ENCODE data around the gene TSPAN18. TPM values are rescaled to one million over a fixed set of nuclear protein-coding genes. Genes with fewer than 3 reads are reported as not detected.

Gene TSPAN18
- total and polyA plus RNA-seq, 2 experiments from 2014 or later, result 0.20 to 0.54 TPM

- H3K9me3 ChIP-seq (ENCODE audit: low read depth), result no peaks in the 10 kb centered on the region
- H2AFZ ChIP-seq, result no peak overlapping the region
- H3K36me3 ChIP-seq (ENCODE audit: low read depth), result no peaks in the 10 kb centered on the region
- H4K20me1 ChIP-seq (ENCODE audit: insufficient read depth), result no peaks in the 10 kb centered on the region
- no peak overlapping the region for H3K9ac ChIP-seq
- H3F3A ChIP-seq (ENCODE audit: insufficient read depth), result no peaks in the 10 kb centered on the region
- TF ChIP-seq EZH2 (IDR thresholded peaks at IDR 0.05; ENCODE audit: insufficient read depth, poor library complexity, severe bottlenecking) (no peak), EZH2phosphoT487 (IDR thresholded peaks at IDR 0.05; ENCODE audit: insufficient read depth, low read depth) (no peak)
- in situ Hi-C loops (cut with MboI), result loop anchor here (25.0 kb wide), 1 partner anchor 626 kb away; no protein-coding TSS in a partner anchor
- no peak overlapping the region for H3K4me3 ChIP-seq
- no peaks in the 10 kb centered on the region for H3K79me2 ChIP-seq (ENCODE audit: insufficient read depth)
- no peak overlapping the region for H3K27ac ChIP-seq
- H3K27me3 ChIP-seq (replicated peaks; ENCODE audit: insufficient read depth), result 0 out of 2 replicates have a peak, but pooled peaks cover 4% of the 10 kb centered on the region
- H3K4me2 ChIP-seq (ENCODE audit: unreplicated experiment), result no peak overlapping the region
- no peaks in the 10 kb centered on the region for H3K9me2 ChIP-seq (ENCODE audit: insufficient read depth)
- H3K4me1 ChIP-seq (ENCODE audit: insufficient read depth), result no peaks in the 10 kb centered on the region
- DNase-seq, result no peak
Measured at GRCh38 chr11:44913502-44913901, 186.7 kb downstream of the TSPAN18 start.

- WGBS, 2 experiments (ENCODE audit: low coverage in 1 of 2, low lambda C conversion rate in 2 of 2, missing lambda C conversion rate in 2 of 2), result 84 to 91% methylated on average over 2 of the region's 2 CpGs
- H4K20me1 ChIP-seq (ENCODE audit: insufficient read depth), result no peaks in the 10 kb centered on the region
- TF ChIP-seq EZH2phosphoT487 (IDR thresholded peaks at IDR 0.05; ENCODE audit: insufficient read depth, low read depth) (no peak), EZH2 (IDR thresholded peaks at IDR 0.05; ENCODE audit: insufficient read depth, poor library complexity, severe bottlenecking) (no peak)
- no peaks in the 10 kb centered on the region for H3F3A ChIP-seq (ENCODE audit: insufficient read depth)
- H3K9me2 ChIP-seq (ENCODE audit: insufficient read depth), result no peaks in the 10 kb centered on the region
- H3K4me1 ChIP-seq (ENCODE audit: insufficient read depth), result no peaks in the 10 kb centered on the region
- no peaks in the 10 kb centered on the region for H3K27me3 ChIP-seq (replicated peaks; ENCODE audit: insufficient read depth)
- no peaks in the 10 kb centered on the region for H3K9me3 ChIP-seq (ENCODE audit: low read depth)
- no peak overlapping the region for H3K4me3 ChIP-seq
- no peaks in the 10 kb centered on the region for H3K36me3 ChIP-seq (ENCODE audit: low read depth)
- no peaks in the 10 kb centered on the region for H3K79me2 ChIP-seq (ENCODE audit: insufficient read depth)
- in situ Hi-C loops (cut with MboI), result loop anchor here (25.0 kb wide), 1 partner anchor 627 kb away; no protein-coding TSS in a partner anchor
- no peak overlapping the region for H3K27ac ChIP-seq
- H3K9ac ChIP-seq, result no peak overlapping the region
- no peak for DNase-seq
- no peak overlapping the region for H3K4me2 ChIP-seq (ENCODE audit: unreplicated experiment)
- H2AFZ ChIP-seq, result no peak overlapping the region
Measured at GRCh38 chr11:44914105-44914504, 187.3 kb downstream of the TSPAN18 start.

GRCh38 chr11:44915004-44915403 lies 188.2 kb downstream of the TSPAN18 start:
- no peaks in the 10 kb centered on the region for H4K20me1 ChIP-seq (ENCODE audit: insufficient read depth)
- H3K9me2 ChIP-seq (ENCODE audit: insufficient read depth), result no peaks in the 10 kb centered on the region
- no peak overlapping the region for H3K27ac ChIP-seq
- H3K27me3 ChIP-seq (replicated peaks; ENCODE audit: insufficient read depth), result 0 out of 2 replicates have a peak, but pooled peaks cover 3% of the 10 kb centered on the region
- no peaks in the 10 kb centered on the region for H3K79me2 ChIP-seq (ENCODE audit: insufficient read depth)
- TF ChIP-seq EZH2phosphoT487 (IDR thresholded peaks at IDR 0.05; ENCODE audit: insufficient read depth, low read depth), result no peak
- TF ChIP-seq EZH2 (IDR thresholded peaks at IDR 0.05; ENCODE audit: insufficient read depth, poor library complexity, severe bottlenecking), result no peak
- no peak for DNase-seq
- 80 to 81% methylated on average over 7 to 10 of the region's 10 CpGs for WGBS, 2 experiments (ENCODE audit: low coverage in 1 of 2, low lambda C conversion rate in 2 of 2, missing lambda C conversion rate in 2 of 2)
- H2AFZ ChIP-seq, result no peak overlapping the region
- in situ Hi-C loops (cut with MboI), result loop anchor here (25.0 kb wide), 1 partner anchor 628 kb away; no protein-coding TSS in a partner anchor
- no peak overlapping the region for H3K9ac ChIP-seq
- no peaks in the 10 kb centered on the region for H3K9me3 ChIP-seq (ENCODE audit: low read depth)
- no peaks in the 10 kb centered on the region for H3F3A ChIP-seq (ENCODE audit: insufficient read depth)
- no peak overlapping the region for H3K4me2 ChIP-seq (ENCODE audit: unreplicated experiment)
- no peak overlapping the region for H3K4me3 ChIP-seq
- no peaks in the 10 kb centered on the region for H3K4me1 ChIP-seq (ENCODE audit: insufficient read depth)
- H3K36me3 ChIP-seq (ENCODE audit: low read depth), result no peaks in the 10 kb centered on the region

- WGBS, 2 experiments (ENCODE audit: low coverage in 1 of 2, low lambda C conversion rate in 2 of 2, missing lambda C conversion rate in 2 of 2), result 88 to 90% methylated on average over 10 of the region's 10 CpGs
- H3K9ac ChIP-seq, result no peak overlapping the region
- H3K27me3 ChIP-seq (replicated peaks; ENCODE audit: insufficient read depth), result 0 out of 2 replicates have a peak, but pooled peaks cover 3% of the 10 kb centered on the region
- TF ChIP-seq EZH2phosphoT487 (IDR thresholded peaks at IDR 0.05; ENCODE audit: insufficient read depth, low read depth) (no peak), EZH2 (IDR thresholded peaks at IDR 0.05; ENCODE audit: insufficient read depth, poor library complexity, severe bottlenecking) (no peak)
- no peaks in the 10 kb centered on the region for H3F3A ChIP-seq (ENCODE audit: insufficient read depth)
- no peaks in the 10 kb centered on the region for H3K9me2 ChIP-seq (ENCODE audit: insufficient read depth)
- no peak for DNase-seq
- no peaks in the 10 kb centered on the region for H3K79me2 ChIP-seq (ENCODE audit: insufficient read depth)
- no peak overlapping the region for H3K4me3 ChIP-seq
- no peaks in the 10 kb centered on the region for H3K36me3 ChIP-seq (ENCODE audit: low read depth)
- no peaks in the 10 kb centered on the region for H3K9me3 ChIP-seq (ENCODE audit: low read depth)
- H3K4me1 ChIP-seq (ENCODE audit: insufficient read depth), result no peaks in the 10 kb centered on the region
- no peaks in the 10 kb centered on the region for H4K20me1 ChIP-seq (ENCODE audit: insufficient read depth)
- no peak overlapping the region for H2AFZ ChIP-seq
- no peak overlapping the region for H3K4me2 ChIP-seq (ENCODE audit: unreplicated experiment)
- in situ Hi-C loops (cut with MboI), result loop anchor here (25.0 kb wide), 1 partner anchor 628 kb away; no protein-coding TSS in a partner anchor
- no peak overlapping the region for H3K27ac ChIP-seq
Measured at GRCh38 chr11:44915621-44916020, 188.9 kb downstream of the TSPAN18 start.

Data from GM23248 (cell line).